ENCODE measurements around the gene CLSTN2. TPM values are rescaled to one million over a fixed set of nuclear protein-coding genes. Genes with fewer than 3 reads are reported as not detected.

The CLSTN2 gene
- total and polyA plus RNA-seq, 2 of the 4 experiments (the other 2 are of a cell fraction) = under 0.01 to 0.07 TPM

- H3K27ac ChIP-seq (ENCODE audit: insufficient read depth, low read length) = no peak overlapping the region
- H3K36me3 ChIP-seq (ENCODE audit: control insufficient read depth, insufficient read depth, low read length) = no peaks in the 10 kb centered on the region
- H3K27me3 ChIP-seq (ENCODE audit: control insufficient read depth, insufficient read depth, low read length) = no peaks in the 10 kb centered on the region
- H3K4me3 ChIP-seq (ENCODE audit: insufficient read depth, low read depth, low read length) = no peak overlapping the region
- no peaks in the 10 kb centered on the region for H4K20me1 ChIP-seq (ENCODE audit: insufficient read depth, low read length)
- TF ChIP-seq ELK1 (IDR thresholded peaks at IDR 0.05; ENCODE audit: borderline replicate concordance, low read depth, low read length) (no peak), CEBPB (IDR thresholded peaks at IDR 0.05; ENCODE audit: low read depth, low read length) (no peak), RFX5 (IDR thresholded peaks at IDR 0.05; ENCODE audit: low read depth, low read length) (no peak), FOS (IDR thresholded peaks at IDR 0.05; ENCODE audit: low read depth, low read length) (no peak), CTCF (conservative IDR thresholded peaks at IDR 0.05; ENCODE audit: low read depth, low read length) (no peak), BHLHE40 (IDR thresholded peaks at IDR 0.05; ENCODE audit: low read depth, low read length) (no peak), CHD1 (IDR thresholded peaks at IDR 0.05; ENCODE audit: low read depth, low read length) (no peak), SMC3 (IDR thresholded peaks at IDR 0.05; ENCODE audit: low read depth, low read length) (no peak), NFE2L2 (IDR thresholded peaks at IDR 0.05; ENCODE audit: low read depth, low read length) (no peak), MAFK (IDR thresholded peaks at IDR 0.05; ENCODE audit: low read depth, low read length) (no peak), RCOR1 (IDR thresholded peaks at IDR 0.05; ENCODE audit: insufficient replicate concordance, low read length) (no peak)
- H3K56ac ChIP-seq (ENCODE audit: extremely low read depth, insufficient read depth, low read length) = no peak overlapping the region
- no peaks in the 10 kb centered on the region for H3K9me1 ChIP-seq (ENCODE audit: insufficient read depth, low read length)
- BruUV-seq (replicated peaks) = no TSS peak
- H3K79me1 ChIP-seq (ENCODE audit: low read depth in 1 of 2, low read length in 2 of 2) = no peaks in the 10 kb centered on the region
- H4K5ac ChIP-seq (ENCODE audit: low read depth, low read length) = no peak overlapping the region
- ChIA-PET CTCF (no interaction called here), POLR2A (ENCODE audit: unreplicated experiment) (no interaction called here)
- no peak overlapping the region for H3K23ac ChIP-seq (ENCODE audit: low read depth, low read length)
- DNase-seq = no peak
- H4K91ac ChIP-seq (ENCODE audit: insufficient read depth, low read depth, low read length) = no peak overlapping the region
- H2AK5ac ChIP-seq (ENCODE audit: low read depth, low read length) = no peak overlapping the region
- no peak overlapping the region for H3K4ac ChIP-seq (ENCODE audit: low read depth, low read length)
- H2BK5ac ChIP-seq (ENCODE audit: low read depth, low read length, poor library complexity, severe bottlenecking) = no peak overlapping the region
- no peak overlapping the region for H2AFZ ChIP-seq (replicated peaks; ENCODE audit: low read length, poor library complexity)
- ATAC-seq (ENCODE audit: low read depth) = no peak
- H3K4me2 ChIP-seq (ENCODE audit: low read depth, low read length) = no peak overlapping the region
- H3K18ac ChIP-seq (ENCODE audit: low read depth, low read length) = no peak overlapping the region
- dilution Hi-C loops (cut with HindIII; ENCODE audit: low sequenced_read_pairs, unreplicated experiment) (no loop called here), in situ Hi-C loops (cut with MboI; ENCODE audit: low sequenced_read_pairs) (no loop called here), intact Hi-C loops (cut with micrococcal nuclease) (no loop called here)
- no peak overlapping the region for H3K14ac ChIP-seq (replicated peaks; ENCODE audit: low read depth, low read length)
- WGBS, 2 experiments (ENCODE audit: extremely low coverage in 2 of 2, insufficient read length in 1 of 2) = no CpG with 5 or more reads among the region's 2 CpGs
- H3K9me3 ChIP-seq (ENCODE audit: control insufficient read depth, insufficient read depth, low read length) = no peaks in the 10 kb centered on the region
- H2AK9ac ChIP-seq (replicated peaks; ENCODE audit: low read depth, low read length, poor library complexity) = no peak overlapping the region
- H2BK120ac ChIP-seq (ENCODE audit: low read depth, low read length) = no peak overlapping the region
- no peaks in the 10 kb centered on the region for H3K4me1 ChIP-seq (ENCODE audit: control insufficient read depth, insufficient read depth, low read length)
- H2BK20ac ChIP-seq (ENCODE audit: low read depth, low read length) = no peak overlapping the region
- no peak overlapping the region for H4K8ac ChIP-seq (ENCODE audit: low read depth in 2 of 2, low read length in 2 of 2)
- no peak overlapping the region for H2BK15ac ChIP-seq (ENCODE audit: low read depth, low read length)
- no peak overlapping the region for H3K9ac ChIP-seq (ENCODE audit: low read depth, low read length)
These were observed 229.2 kb downstream of the CLSTN2 start for GRCh38 chr3:140164156-140164555.

Data from IMR-90 (cell line).